Panc1 (cell line): ENCODE data around the gene TTLL5.

ENCODE experiments used
- POLR2AphosphoS5 ChIP-seq: IDR thresholded peaks from 2 replicates; pipeline ENCODE4 v1.6.1; 2012; ENCODE audit warnings: mild to moderate bottlenecking, low read depth, low read length, moderate library complexity
- SIN3A ChIP-seq: IDR thresholded peaks from 2 replicates; pipeline ENCODE4 v1.6.1; 2012; ENCODE audit warnings: low read depth, mild to moderate bottlenecking, low read length, moderate library complexity, borderline replicate concordance; ENCODE audit not compliant: insufficient read depth
- TF ChIP-seq, protein P1 (sequence below): fragments of 450-650 bp; IDR thresholded peaks from 2 replicates; pipeline ENCODE4 v1.5.1; 2017; ENCODE audit warnings: mild to moderate bottlenecking
- TF ChIP-seq, protein P2 (sequence below), 2 experiments: IDR thresholded peaks; 2 replicates each; pipeline ENCODE4 v1.6.1; 2011 to 2012; ENCODE audit warnings: low read depth in 2 of 2, control low read depth in 1 of 2, low read length in 1 of 2, mild to moderate bottlenecking in 1 of 2, moderate library complexity in 1 of 2; ENCODE audit not compliant: insufficient read depth in 1 of 2

DNA sequence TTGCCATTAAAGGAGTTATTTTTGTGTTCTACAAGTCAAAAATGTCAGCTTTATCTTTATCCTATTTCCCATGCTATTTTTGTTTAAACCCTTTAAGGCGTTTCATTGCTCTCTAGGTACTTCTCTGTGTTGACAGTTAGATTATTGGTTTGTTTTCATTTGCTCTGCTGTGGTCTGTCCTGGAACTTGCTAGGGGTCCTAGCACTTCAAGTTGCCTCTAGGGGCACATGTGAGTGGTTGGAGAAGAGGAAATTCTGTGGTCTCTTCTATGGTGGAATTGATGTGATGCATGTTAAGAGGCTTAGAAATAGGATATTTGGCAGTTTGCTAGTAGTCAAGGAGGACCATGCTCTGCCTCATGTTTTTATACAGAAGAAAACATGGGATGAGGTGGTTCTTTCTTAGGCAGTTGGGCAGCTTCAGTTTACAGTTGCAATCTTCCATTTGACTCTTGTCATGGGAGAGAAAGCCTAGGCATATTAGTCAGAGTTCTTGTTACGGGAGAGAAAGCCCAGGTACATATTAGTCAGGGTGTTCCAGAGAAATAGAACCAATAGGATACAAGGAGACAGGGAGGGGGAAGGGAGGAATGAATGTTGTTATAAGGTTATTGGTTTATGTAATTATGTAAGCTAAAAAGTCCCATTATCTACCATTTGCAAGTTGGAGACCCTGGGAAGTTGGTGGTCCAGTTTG lies 14.4 kb downstream of the TTLL5 start:
- TF ChIP-seq, protein P1, sequence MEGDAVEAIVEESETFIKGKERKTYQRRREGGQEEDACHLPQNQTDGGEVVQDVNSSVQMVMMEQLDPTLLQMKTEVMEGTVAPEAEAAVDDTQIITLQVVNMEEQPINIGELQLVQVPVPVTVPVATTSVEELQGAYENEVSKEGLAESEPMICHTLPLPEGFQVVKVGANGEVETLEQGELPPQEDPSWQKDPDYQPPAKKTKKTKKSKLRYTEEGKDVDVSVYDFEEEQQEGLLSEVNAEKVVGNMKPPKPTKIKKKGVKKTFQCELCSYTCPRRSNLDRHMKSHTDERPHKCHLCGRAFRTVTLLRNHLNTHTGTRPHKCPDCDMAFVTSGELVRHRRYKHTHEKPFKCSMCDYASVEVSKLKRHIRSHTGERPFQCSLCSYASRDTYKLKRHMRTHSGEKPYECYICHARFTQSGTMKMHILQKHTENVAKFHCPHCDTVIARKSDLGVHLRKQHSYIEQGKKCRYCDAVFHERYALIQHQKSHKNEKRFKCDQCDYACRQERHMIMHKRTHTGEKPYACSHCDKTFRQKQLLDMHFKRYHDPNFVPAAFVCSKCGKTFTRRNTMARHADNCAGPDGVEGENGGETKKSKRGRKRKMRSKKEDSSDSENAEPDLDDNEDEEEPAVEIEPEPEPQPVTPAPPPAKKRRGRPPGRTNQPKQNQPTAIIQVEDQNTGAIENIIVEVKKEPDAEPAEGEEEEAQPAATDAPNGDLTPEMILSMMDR, result no peak
- TF ChIP-seq SIN3A (no peak), POLR2AphosphoS5 (no peak)
- TF ChIP-seq, protein P2, sequence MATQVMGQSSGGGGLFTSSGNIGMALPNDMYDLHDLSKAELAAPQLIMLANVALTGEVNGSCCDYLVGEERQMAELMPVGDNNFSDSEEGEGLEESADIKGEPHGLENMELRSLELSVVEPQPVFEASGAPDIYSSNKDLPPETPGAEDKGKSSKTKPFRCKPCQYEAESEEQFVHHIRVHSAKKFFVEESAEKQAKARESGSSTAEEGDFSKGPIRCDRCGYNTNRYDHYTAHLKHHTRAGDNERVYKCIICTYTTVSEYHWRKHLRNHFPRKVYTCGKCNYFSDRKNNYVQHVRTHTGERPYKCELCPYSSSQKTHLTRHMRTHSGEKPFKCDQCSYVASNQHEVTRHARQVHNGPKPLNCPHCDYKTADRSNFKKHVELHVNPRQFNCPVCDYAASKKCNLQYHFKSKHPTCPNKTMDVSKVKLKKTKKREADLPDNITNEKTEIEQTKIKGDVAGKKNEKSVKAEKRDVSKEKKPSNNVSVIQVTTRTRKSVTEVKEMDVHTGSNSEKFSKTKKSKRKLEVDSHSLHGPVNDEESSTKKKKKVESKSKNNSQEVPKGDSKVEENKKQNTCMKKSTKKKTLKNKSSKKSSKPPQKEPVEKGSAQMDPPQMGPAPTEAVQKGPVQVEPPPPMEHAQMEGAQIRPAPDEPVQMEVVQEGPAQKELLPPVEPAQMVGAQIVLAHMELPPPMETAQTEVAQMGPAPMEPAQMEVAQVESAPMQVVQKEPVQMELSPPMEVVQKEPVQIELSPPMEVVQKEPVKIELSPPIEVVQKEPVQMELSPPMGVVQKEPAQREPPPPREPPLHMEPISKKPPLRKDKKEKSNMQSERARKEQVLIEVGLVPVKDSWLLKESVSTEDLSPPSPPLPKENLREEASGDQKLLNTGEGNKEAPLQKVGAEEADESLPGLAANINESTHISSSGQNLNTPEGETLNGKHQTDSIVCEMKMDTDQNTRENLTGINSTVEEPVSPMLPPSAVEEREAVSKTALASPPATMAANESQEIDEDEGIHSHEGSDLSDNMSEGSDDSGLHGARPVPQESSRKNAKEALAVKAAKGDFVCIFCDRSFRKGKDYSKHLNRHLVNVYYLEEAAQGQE (IDR thresholded peaks at IDR 0.05; ENCODE audit: insufficient read depth in 1 of 2, low read depth in 2 of 2, low read length in 1 of 2), result no peak
